GM12873 (cell line): Measurements from ENCODE around the gene IGFBP4.

ENCODE experiments used
- CTCF ChIP-seq: IDR thresholded peaks from 2 replicates; pipeline ENCODE4 v1.5.1; 2012; ENCODE audit warnings: low read depth, mild to moderate bottlenecking, moderate library complexity, low read length, control low read depth; ENCODE audit not compliant: insufficient read depth; ENCODE audit errors: missing control alignments

Gene IGFBP4

GRCh38 chr17:40452216-40452787 lies 9.1 kb downstream of the IGFBP4 start:
- TF ChIP-seq CTCF, result no peak

- TF ChIP-seq CTCF, result no peak
These were observed 9.7 kb downstream of the IGFBP4 start for GRCh38 chr17:40452921-40453378.

DNA sequence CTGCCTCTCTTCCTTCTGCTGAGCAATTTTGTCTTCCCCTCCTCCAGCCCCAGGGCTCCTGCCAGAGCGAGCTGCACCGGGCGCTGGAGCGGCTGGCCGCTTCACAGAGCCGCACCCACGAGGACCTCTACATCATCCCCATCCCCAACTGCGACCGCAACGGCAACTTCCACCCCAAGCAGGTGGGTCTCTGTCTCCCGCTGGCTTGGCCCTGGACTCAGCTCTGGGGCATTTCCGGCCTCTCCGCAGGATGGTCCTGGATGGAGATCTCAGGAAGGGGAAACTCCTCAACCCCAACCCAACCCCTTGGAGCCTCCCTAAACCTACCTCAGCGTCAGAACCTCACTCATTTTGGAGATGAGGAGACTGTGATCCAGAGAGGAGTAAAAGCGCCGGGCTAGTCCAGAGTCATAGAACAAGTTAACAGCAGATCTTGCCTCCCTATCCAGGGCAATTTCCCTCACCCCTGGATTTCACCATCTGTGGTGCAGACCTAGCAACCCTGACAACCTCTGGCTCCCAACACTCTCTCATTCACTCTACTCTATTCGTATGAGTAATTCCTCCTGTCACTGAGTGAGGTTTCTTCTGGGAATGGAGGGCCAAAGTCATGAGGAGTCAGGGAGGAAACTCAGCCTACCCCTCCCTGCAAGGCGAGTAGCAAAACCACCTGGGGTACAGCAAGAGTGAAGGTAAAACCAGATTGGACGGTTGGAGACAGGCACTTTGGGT lies 10.8 kb downstream of the IGFBP4 start:
- TF ChIP-seq CTCF, result no peak

- no peak for TF ChIP-seq CTCF
These were observed 11.4 kb downstream of the IGFBP4 start for GRCh38 chr17:40454613-40454995.

DNA sequence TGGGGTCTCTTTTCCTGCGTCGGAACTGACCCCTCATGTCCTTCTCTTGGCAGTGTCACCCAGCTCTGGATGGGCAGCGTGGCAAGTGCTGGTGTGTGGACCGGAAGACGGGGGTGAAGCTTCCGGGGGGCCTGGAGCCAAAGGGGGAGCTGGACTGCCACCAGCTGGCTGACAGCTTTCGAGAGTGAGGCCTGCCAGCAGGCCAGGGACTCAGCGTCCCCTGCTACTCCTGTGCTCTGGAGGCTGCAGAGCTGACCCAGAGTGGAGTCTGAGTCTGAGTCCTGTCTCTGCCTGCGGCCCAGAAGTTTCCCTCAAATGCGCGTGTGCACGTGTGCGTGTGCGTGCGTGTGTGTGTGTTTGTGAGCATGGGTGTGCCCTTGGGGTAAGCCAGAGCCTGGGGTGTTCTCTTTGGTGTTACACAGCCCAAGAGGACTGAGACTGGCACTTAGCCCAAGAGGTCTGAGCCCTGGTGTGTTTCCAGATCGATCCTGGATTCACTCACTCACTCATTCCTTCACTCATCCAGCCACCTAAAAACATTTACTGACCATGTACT lies 13.2 kb downstream of the IGFBP4 start:
- TF ChIP-seq CTCF, result no peak

DNA sequence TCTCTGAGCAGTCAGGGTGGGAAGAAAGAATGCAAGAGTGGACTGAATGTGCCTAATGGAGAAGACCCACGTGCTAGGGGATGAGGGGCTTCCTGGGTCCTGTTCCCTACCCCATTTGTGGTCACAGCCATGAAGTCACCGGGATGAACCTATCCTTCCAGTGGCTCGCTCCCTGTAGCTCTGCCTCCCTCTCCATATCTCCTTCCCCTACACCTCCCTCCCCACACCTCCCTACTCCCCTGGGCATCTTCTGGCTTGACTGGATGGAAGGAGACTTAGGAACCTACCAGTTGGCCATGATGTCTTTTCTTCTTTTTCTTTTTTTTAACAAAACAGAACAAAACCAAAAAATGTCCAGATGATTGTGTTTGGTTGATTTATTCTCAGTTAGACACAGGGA lies 14.1 kb downstream of the IGFBP4 start:
- TF ChIP-seq CTCF, result no peak

DNA sequence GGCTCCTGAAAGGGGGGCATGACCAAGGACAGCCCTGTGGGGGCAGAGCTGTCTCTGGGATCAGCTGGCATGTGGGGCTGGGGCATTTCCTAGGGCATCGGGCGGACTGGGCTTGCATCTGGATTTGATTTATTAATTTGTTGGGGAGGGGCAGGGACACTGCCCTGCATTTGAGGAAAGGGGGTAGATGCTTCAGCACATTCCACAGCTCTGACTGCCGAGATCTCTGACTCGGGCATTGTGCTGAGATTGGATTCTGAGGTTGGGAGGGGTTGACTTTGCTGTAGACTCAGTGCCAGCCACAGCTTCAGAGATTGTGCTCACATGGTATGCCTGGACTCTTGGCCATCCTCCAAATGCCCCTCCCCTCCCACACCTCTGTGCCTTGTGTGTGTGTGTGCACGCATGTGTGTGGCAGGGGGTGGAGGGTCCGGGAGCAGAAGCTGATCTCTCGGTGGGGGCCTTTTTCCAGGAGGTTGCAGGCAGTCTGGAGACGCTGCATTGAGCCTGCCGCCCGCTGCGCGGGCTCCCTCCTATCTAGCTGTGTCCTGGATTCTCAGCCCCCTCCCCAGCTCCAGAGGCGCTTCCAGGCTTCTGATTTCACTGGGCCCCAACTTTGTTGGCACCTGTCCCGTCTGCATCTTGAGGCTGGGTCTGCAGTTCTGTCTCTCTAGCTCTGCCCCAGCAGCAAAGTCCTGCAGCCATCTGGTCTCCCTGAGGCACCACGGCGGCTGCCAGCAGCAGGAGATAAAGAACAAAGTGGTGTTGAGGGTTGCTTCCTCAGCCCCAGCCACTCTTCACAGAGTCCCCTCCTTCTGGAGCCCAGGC lies 14.9 kb downstream of the IGFBP4 start:
- no peak for TF ChIP-seq CTCF
